Natural killer cell (primary cell): ENCODE data around the gene EEA1. TPM values are rescaled to one million over a fixed set of nuclear protein-coding genes. Genes with fewer than 3 reads are reported as not detected.

Experiments
- ATAC-seq, 3 donors: fragments of 150-1000 bp in 2 of 3; fragments of 200-7000 bp in 1 of 3; cut with Tn5 transposase; 1 replicate in 1 of 3; 2 replicates in 2 of 3; pipeline ENCODE4 v1.10.0; 2021; ENCODE audit warnings: mild to moderate bottlenecking in 2 of 3, moderate library complexity in 2 of 3
- DNase-seq, 2 donors: peaks; one replicate each; pipeline versions ENCODE4 v3.0.0 to v3.0.0-alpha.2; 2013 to 2021; ENCODE audit warnings: mixed read lengths in 1 of 2
- H3K27ac ChIP-seq: one replicate; pipeline ENCODE4 v1.5.1; 2013; ENCODE audit warnings: mild to moderate bottlenecking, low read length
- H3K27me3 ChIP-seq: one replicate; pipeline ENCODE4 v1.6.1; 2013; ENCODE audit warnings: low read length; ENCODE audit not compliant: control insufficient read depth, insufficient read depth
- H3K36me3 ChIP-seq: one replicate; pipeline ENCODE4 v1.6.1; 2013; ENCODE audit warnings: low read length; ENCODE audit not compliant: control insufficient read depth, insufficient read depth
- H3K4me1 ChIP-seq: one replicate; pipeline ENCODE4 v1.6.1; 2013; ENCODE audit warnings: low read length; ENCODE audit not compliant: control insufficient read depth, insufficient read depth
- H3K4me3 ChIP-seq: one replicate; pipeline ENCODE4 v1.5.1; 2013; ENCODE audit warnings: low read length
- H3K9me3 ChIP-seq: one replicate; pipeline ENCODE4 v1.6.1; 2013; ENCODE audit warnings: low read length; ENCODE audit not compliant: control insufficient read depth, insufficient read depth
- H3K27ac Mint-ChIP-seq, 2 donors: one replicate each; pipeline ENCODE4 v1.8.0; 2022; ENCODE audit warnings: mild to moderate bottlenecking in 2 of 2, mixed read lengths in 2 of 2, moderate library complexity in 1 of 2
- H3K27me3 Mint-ChIP-seq, 2 donors: one replicate each; pipeline ENCODE4 v1.8.0; 2022; ENCODE audit warnings: low read depth in 2 of 2, mixed read lengths in 2 of 2
- H3K36me3 Mint-ChIP-seq: one replicate; pipeline ENCODE4 v1.8.0; 2022; ENCODE audit warnings: mixed read lengths
- H3K4me1 Mint-ChIP-seq, 2 donors: one replicate each; pipeline ENCODE4 v1.8.0; 2022; ENCODE audit warnings: mixed read lengths in 2 of 2
- H3K4me3 Mint-ChIP-seq: one replicate; pipeline ENCODE4 v1.8.0; 2022; ENCODE audit warnings: mild to moderate bottlenecking, moderate library complexity, mixed read lengths
- H3K9me3 Mint-ChIP-seq, 2 donors: one replicate each; pipeline ENCODE4 v1.8.0; 2022; ENCODE audit warnings: mixed read lengths in 2 of 2
- WGBS: methylation state at CpG from one replicate; pipeline ENCODE4 v1.1.7; 2013; ENCODE audit warnings: missing lambda C conversion rate; ENCODE audit not compliant: insufficient coverage; 5-methylcytosine and 5-hydroxymethylcytosine counted together
- intact Hi-C: fragments of 100-400 bp; cut with micrococcal nuclease; formaldehyde crosslinking; loops from one replicate; pipeline ENCODE4 v1.14.2; 2022
- total RNA-seq, 4 donors: library from RNA; stranded (reverse); fragments of 120-200 nt in 1 of 4; gene quantifications; one replicate each; pipeline versions ENCODE4 v1.2.3 to v1.2.4, GENCODE V29; 2013 to 2022
- TF ChIP-seq, protein P1 (sequence below): fragments of 200-600 bp; IDR thresholded peaks from one replicate; pipeline ENCODE4 v1.8.0; 2022; ENCODE audit warnings: antibody characterized with exemption

EEA1 gene
- total RNA-seq, 3 donors from 2014 or later (not counting 1 experiment from before 2014, with no cell fraction given), result 15.0 to 20.0 (median 15.0) TPM

DNA sequence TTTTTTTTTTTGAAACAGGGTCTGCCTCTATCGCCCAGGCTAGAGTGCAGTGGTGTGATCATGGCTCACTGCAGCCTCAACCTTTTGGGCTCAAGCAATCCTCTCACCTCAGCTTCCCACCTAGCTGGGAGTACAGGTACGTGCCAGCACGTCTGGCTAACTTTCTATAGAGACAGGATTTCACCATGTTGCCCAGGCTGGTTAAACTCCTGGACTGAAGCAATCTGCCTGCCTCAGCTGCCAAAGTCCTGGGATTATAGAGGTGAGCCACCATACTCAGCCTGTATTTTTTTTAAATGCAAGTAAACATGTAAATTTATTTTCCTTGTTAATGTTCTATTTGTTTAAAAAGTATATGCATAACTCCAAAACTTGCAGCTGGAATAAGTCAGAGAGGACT is 80.4 kb downstream of the EEA1 start:
- no peaks in the 10 kb centered on the region for H3K9me3 Mint-ChIP-seq
- Histone ChIP-seq H3K27me3 (no peaks in the 10 kb centered on the region), H3K36me3 (peaks cover 26% of the 10 kb centered on the region), H3K4me3 (no peak overlapping the region), H3K27ac (no peak overlapping the region), H3K9me3 (no peaks in the 10 kb centered on the region), H3K4me1 (no peaks in the 10 kb centered on the region)
- WGBS, result 98% methylated on average over 3 of the region's 3 CpGs
- no peak for ATAC-seq
- H3K36me3 Mint-ChIP-seq, result peaks cover 14% of the 10 kb centered on the region
- TF ChIP-seq, protein P1, sequence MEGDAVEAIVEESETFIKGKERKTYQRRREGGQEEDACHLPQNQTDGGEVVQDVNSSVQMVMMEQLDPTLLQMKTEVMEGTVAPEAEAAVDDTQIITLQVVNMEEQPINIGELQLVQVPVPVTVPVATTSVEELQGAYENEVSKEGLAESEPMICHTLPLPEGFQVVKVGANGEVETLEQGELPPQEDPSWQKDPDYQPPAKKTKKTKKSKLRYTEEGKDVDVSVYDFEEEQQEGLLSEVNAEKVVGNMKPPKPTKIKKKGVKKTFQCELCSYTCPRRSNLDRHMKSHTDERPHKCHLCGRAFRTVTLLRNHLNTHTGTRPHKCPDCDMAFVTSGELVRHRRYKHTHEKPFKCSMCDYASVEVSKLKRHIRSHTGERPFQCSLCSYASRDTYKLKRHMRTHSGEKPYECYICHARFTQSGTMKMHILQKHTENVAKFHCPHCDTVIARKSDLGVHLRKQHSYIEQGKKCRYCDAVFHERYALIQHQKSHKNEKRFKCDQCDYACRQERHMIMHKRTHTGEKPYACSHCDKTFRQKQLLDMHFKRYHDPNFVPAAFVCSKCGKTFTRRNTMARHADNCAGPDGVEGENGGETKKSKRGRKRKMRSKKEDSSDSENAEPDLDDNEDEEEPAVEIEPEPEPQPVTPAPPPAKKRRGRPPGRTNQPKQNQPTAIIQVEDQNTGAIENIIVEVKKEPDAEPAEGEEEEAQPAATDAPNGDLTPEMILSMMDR, result no peak
- intact Hi-C loops, result no loop called here
- H3K4me1 Mint-ChIP-seq, result no peaks in the 10 kb centered on the region
- DNase-seq, result no peak
- H3K27ac Mint-ChIP-seq, result no peak overlapping the region
- no peak overlapping the region for H3K4me3 Mint-ChIP-seq
- H3K27me3 Mint-ChIP-seq, result no peaks in the 10 kb centered on the region

DNA sequence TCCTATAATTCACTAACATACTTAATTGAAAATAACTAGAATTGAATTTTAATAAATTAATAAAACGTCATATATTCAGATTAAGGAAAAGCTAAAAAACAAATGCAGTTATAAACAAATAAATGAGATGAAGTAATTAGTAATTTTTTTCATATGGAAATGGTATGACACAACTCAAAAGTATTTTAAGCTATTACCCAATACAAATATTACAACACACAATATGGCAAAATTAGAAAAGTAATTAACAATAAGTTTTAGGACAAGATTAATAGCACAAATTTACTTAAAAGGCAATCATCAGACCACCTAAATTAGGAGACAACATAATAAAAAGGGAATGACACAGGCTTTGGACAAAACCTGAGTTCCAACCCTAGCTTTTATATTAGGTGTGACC is 81.7 kb downstream of the EEA1 start:
- Mint-ChIP-seq H3K4me3 (no peak overlapping the region), H3K27ac (no peak overlapping the region), H3K4me1 (no peaks in the 10 kb centered on the region), H3K9me3 (no peaks in the 10 kb centered on the region), H3K27me3 (no peaks in the 10 kb centered on the region), H3K36me3 (peaks cover 14% of the 10 kb centered on the region)
- intact Hi-C loops, result no loop called here
- DNase-seq, result no peak
- Histone ChIP-seq H3K4me1 (no peaks in the 10 kb centered on the region), H3K27ac (no peak overlapping the region), H3K4me3 (no peak overlapping the region), H3K27me3 (no peaks in the 10 kb centered on the region), H3K36me3 (peaks cover 20% of the 10 kb centered on the region), H3K9me3 (no peaks in the 10 kb centered on the region)
- no peak for ATAC-seq
- WGBS, result no CpG with 5 or more reads among the region's 1 CpG
- TF ChIP-seq, protein P1, result no peak

DNA sequence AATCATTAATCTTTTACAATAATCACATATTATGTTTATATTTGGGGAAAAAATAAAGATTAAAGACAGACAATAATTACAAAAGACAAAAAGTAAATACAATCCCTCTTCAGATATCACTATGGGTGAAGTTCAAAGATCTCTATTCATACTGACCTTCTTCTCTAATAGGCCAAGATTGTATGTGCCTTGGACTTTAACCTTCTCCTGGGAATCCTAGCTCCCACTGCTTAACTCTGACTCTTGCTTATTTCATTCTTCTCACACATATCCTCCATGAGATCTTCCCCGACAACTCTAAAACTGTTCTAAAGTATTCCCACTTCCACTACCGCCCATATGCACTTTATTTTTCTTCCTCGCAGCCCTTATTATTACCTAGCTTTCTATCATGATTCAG is 83.8 kb downstream of the EEA1 start:
- 100% methylated on average over 3 of the region's 3 CpGs for WGBS
- Mint-ChIP-seq H3K9me3 (no peaks in the 10 kb centered on the region), H3K4me1 (no peaks in the 10 kb centered on the region), H3K4me3 (no peak overlapping the region), H3K27me3 (no peaks in the 10 kb centered on the region), H3K27ac (no peak overlapping the region), H3K36me3 (peaks cover 14% of the 10 kb centered on the region)
- DNase-seq (no peak), ATAC-seq (no peak)
- intact Hi-C loops, result no loop called here
- Histone ChIP-seq H3K27ac (no peak overlapping the region), H3K9me3 (no peaks in the 10 kb centered on the region), H3K4me3 (no peak overlapping the region), H3K4me1 (no peaks in the 10 kb centered on the region), H3K36me3 (peaks cover 14% of the 10 kb centered on the region), H3K27me3 (no peaks in the 10 kb centered on the region)
- TF ChIP-seq, protein P1, result no peak

DNA sequence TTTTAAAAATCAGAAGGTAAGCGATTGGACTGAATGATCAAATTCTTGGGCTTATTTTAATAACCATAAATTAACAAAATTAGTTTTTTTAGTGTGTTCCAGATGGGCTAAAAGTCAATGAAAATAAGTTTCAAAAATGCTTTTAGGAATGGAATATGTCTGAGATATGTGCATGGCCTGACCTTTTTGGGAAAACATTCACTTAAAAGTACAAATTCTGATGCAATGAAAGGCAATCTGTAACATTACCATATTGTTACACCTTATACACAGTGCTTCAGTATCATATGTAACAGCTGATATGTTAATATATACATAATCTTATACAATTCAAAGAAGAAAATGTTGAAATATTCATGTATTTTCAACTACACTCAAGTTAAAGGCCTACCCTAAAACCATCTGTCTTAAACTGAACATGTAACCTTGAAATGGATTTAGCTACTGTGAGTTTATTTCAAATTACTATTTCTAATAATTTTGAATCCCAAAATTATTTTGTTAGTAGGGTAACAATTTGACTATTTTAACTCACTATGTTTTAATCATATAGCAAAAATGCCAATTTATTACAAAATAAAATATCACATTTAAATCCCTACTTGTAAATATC is 84.8 kb downstream of the EEA1 start:
- intact Hi-C loops, result no loop called here
- no peaks in the 10 kb centered on the region for H3K27me3 ChIP-seq
- WGBS, result no CpG with 5 or more reads among the region's 1 CpG
- no peaks in the 10 kb centered on the region for H3K9me3 ChIP-seq
- peaks cover 8% of the 10 kb centered on the region for H3K36me3 Mint-ChIP-seq
- TF ChIP-seq, protein P1, result no peak
- H3K27me3 Mint-ChIP-seq, result no peaks in the 10 kb centered on the region
- no peak for ATAC-seq
- no peak overlapping the region for H3K27ac ChIP-seq
- no peaks in the 10 kb centered on the region for H3K4me1 ChIP-seq
- no peak overlapping the region for H3K27ac Mint-ChIP-seq
- no peaks in the 10 kb centered on the region for H3K4me1 Mint-ChIP-seq
- H3K9me3 Mint-ChIP-seq, result no peaks in the 10 kb centered on the region
- no peak for DNase-seq
- no peak overlapping the region for H3K4me3 Mint-ChIP-seq
- H3K36me3 ChIP-seq, result peaks cover 12% of the 10 kb centered on the region
- H3K4me3 ChIP-seq, result no peak overlapping the region
